ENCODE results near the gene PTPRG.

Gene PTPRG

GRCh38 chr3:61927332-61927731 is 366.0 kb downstream of the PTPRG start:
- no peak for DNase-seq (ENCODE audit: low read depth in 2 of 2)

- DNase-seq (ENCODE audit: low read depth in 2 of 2): no peak
These were observed 366.7 kb downstream of the PTPRG start for GRCh38 chr3:61928039-61928438.

GRCh38 chr3:61928776-61929314 is 367.5 kb downstream of the PTPRG start:
- no peak for DNase-seq (ENCODE audit: low read depth in 2 of 2)

- DNase-seq (ENCODE audit: low read depth in 2 of 2): no peak
These were observed 368.2 kb downstream of the PTPRG start for GRCh38 chr3:61929617-61930016.

- no peak for DNase-seq (ENCODE audit: low read depth in 2 of 2)
These were observed 371.1 kb downstream of the PTPRG start for GRCh38 chr3:61932499-61932898.

- DNase-seq (ENCODE audit: low read depth in 2 of 2): no peak
These were observed 372.6 kb downstream of the PTPRG start for GRCh38 chr3:61933798-61934504.

- no peak for DNase-seq (ENCODE audit: low read depth in 2 of 2)
These were observed 373.1 kb downstream of the PTPRG start for GRCh38 chr3:61934505-61934871.

- no peak for DNase-seq (ENCODE audit: low read depth in 2 of 2)
These were observed 374.4 kb downstream of the PTPRG start for GRCh38 chr3:61935814-61936213.

GRCh38 chr3:61936344-61936937 is 375.1 kb downstream of the PTPRG start:
- DNase-seq (ENCODE audit: low read depth in 2 of 2): peak in 1 of 2 donors; percentile 4

GRCh38 chr3:61937477-61937876 is 376.1 kb downstream of the PTPRG start:
- DNase-seq (ENCODE audit: low read depth in 2 of 2): no peak

- no peak for DNase-seq (ENCODE audit: low read depth in 2 of 2)
These were observed 377.6 kb downstream of the PTPRG start for GRCh38 chr3:61938878-61939549.

- no peak for DNase-seq (ENCODE audit: low read depth in 2 of 2)
These were observed 378.9 kb downstream of the PTPRG start for GRCh38 chr3:61940236-61940635.

GRCh38 chr3:61943975-61944374 is 382.6 kb downstream of the PTPRG start:
- no peak for DNase-seq (ENCODE audit: low read depth in 2 of 2)

- DNase-seq (ENCODE audit: low read depth in 2 of 2): no peak
These were observed 383.4 kb downstream of the PTPRG start for GRCh38 chr3:61944726-61945125.

- no peak for DNase-seq (ENCODE audit: low read depth in 2 of 2)
These were observed 384.3 kb downstream of the PTPRG start for GRCh38 chr3:61945657-61946056.

GRCh38 chr3:61946570-61947324 is 385.4 kb downstream of the PTPRG start:
- DNase-seq (ENCODE audit: low read depth in 2 of 2): no peak

- no peak for DNase-seq (ENCODE audit: low read depth in 2 of 2)
These were observed 386.1 kb downstream of the PTPRG start for GRCh38 chr3:61947456-61947855.

- no peak for DNase-seq (ENCODE audit: low read depth in 2 of 2)
These were observed 387.4 kb downstream of the PTPRG start for GRCh38 chr3:61948699-61949305.

- DNase-seq (ENCODE audit: low read depth in 2 of 2): no peak
These were observed 392.7 kb downstream of the PTPRG start for GRCh38 chr3:61954097-61954540.

- no peak for DNase-seq (ENCODE audit: low read depth in 2 of 2)
These were observed 394.1 kb downstream of the PTPRG start for GRCh38 chr3:61955483-61955882.

- no peak for DNase-seq (ENCODE audit: low read depth in 2 of 2)
These were observed 394.9 kb downstream of the PTPRG start for GRCh38 chr3:61956236-61956635.

- DNase-seq (ENCODE audit: low read depth in 2 of 2): no peak
These were observed 395.9 kb downstream of the PTPRG start for GRCh38 chr3:61957259-61957658.

Measured in stimulated activated CD8-positive, alpha-beta memory T cell treated with anti-CD3 and anti-CD28 coated beads, Interleukin-15, amount 100 ng/mL, for 48 hours (primary cell).